Measurements from ENCODE around the gene IARS2.

DNA sequence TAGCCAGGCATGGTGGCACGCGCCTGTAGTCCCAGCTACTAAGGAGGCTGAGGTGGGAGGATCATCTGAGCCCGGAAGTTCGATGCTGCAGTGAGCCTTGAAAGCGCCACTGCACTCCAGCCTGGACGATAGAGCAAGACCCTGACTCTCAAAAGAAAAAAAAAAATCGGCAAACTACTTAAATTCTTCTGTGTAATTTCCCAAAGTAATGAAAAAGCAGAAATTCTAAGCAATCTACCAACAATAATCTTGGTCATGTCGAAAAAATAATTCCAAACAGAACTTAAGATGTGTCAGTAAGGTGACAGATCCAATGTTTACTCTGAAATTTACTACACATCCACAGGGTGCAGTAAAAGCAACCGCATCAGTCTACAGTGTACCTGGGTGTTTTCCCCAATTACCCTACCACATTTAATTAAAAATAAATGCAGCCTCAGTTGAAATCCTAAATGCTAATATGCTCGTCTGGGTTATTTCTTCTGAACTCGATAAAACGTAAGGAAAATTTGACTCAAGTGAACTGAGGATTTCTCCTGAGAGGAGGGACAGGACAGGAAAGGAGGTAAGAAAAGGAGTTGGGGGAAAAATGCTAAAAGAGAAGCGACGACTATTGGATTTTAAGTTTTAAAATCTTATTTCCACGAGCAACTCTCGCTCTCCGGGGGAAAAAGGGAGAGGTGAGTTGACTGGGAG is 48.4 kb upstream of the IARS2 start:
- TF ChIP-seq GATA2 (IDR thresholded peaks at IDR 0.05; ENCODE audit: low read depth, low read length) (no peak), GATA3 (IDR thresholded peaks at IDR 0.05; ENCODE audit: low read depth, low read length) (no peak)

All from SH-SY5Y (cell line).